H7 (cell line): ENCODE data around the gene MAVS. TPM values are rescaled to one million over a fixed set of nuclear protein-coding genes. Genes with fewer than 3 reads are reported as not detected.
"Not testable (repeated sequence)": the region's sequence is repeated elsewhere in the genome, so short reads cannot be mapped to it uniquely, and the experiment has no call there.

ENCODE experiments used
- DNase-seq: peaks from one replicate; pipeline ENCODE4 v3.0.0; 2012
- H3K27me3 ChIP-seq: 2 replicates; pipeline ENCODE4 v1.6.0; 2011; ENCODE audit warnings: mild to moderate bottlenecking, low read length; ENCODE audit not compliant: control insufficient read depth, insufficient read depth
- H3K36me3 ChIP-seq: replicated peaks from 2 replicates; pipeline ENCODE4 v1.5.1; 2011; ENCODE audit warnings: low read length; ENCODE audit not compliant: control insufficient read depth, insufficient read depth
- H3K4me3 ChIP-seq: 2 replicates; pipeline ENCODE4 v1.5.1; 2011; ENCODE audit warnings: low read depth, mild to moderate bottlenecking, control low read depth, low read length, moderate library complexity; ENCODE audit not compliant: insufficient read depth
- total RNA-seq: library from RNA; depleted of rRNA; stranded (reverse); fragments of >200 nt; shearing (Covaris generic); gene quantifications from 2 replicates; pipeline ENCODE4 v1.2.3, GENCODE V29; 2014

MAVS gene
- total RNA-seq, 1 experiment from 2014 or later, result 10.6 TPM

- DNase-seq, result no peak
- Histone ChIP-seq H3K4me3 (no peak overlapping the region), H3K27me3 (no peaks in the 10 kb centered on the region), H3K36me3 (peaks cover 3% of the 10 kb centered on the region)
Measured at GRCh38 chr20:3896853-3897583, 50.4 kb downstream of the MAVS start.

- H3K36me3 ChIP-seq, DNase-seq, H3K27me3 ChIP-seq, H3K4me3 ChIP-seq: not testable (repeated sequence)
Measured at GRCh38 chr20:3898181-3898580, 51.5 kb downstream of the MAVS start.

GRCh38 chr20:3898639-3899038, 52.0 kb downstream of the MAVS start:
- Histone ChIP-seq H3K4me3 (no peak overlapping the region), H3K36me3 (peaks cover 2% of the 10 kb centered on the region; the same call in 1 of the 2 replicates), H3K27me3 (no peaks in the 10 kb centered on the region)
- no peak for DNase-seq

- H3K4me3 ChIP-seq, result no peak overlapping the region
- H3K27me3 ChIP-seq, result no peaks in the 10 kb centered on the region
- no peak for DNase-seq
- H3K36me3 ChIP-seq, result peaks cover 2% of the 10 kb centered on the region; the same call in 1 of the 2 replicates
Measured at GRCh38 chr20:3900187-3900604, 53.6 kb downstream of the MAVS start.

- Histone ChIP-seq H3K4me3 (no peak overlapping the region), H3K36me3 (peaks cover 2% of the 10 kb centered on the region; the same call in 1 of the 2 replicates), H3K27me3 (no peaks in the 10 kb centered on the region)
- DNase-seq, result no peak
Measured at GRCh38 chr20:3901028-3901705, 54.5 kb downstream of the MAVS start.

GRCh38 chr20:3901706-3902440, 55.2 kb downstream of the MAVS start:
- no peak for DNase-seq
- Histone ChIP-seq H3K27me3 (no peaks in the 10 kb centered on the region), H3K36me3 (peaks cover under 1% of the 10 kb centered on the region; the same call in 1 of the 2 replicates), H3K4me3 (no peak overlapping the region)

- no peak for DNase-seq
- H3K4me3 ChIP-seq, result no peak overlapping the region
Measured at GRCh38 chr20:3902446-3902845, 55.8 kb downstream of the MAVS start.

GRCh38 chr20:3904224-3904623, 57.6 kb downstream of the MAVS start:
- Histone ChIP-seq H3K36me3 (peaks cover 11% of the 10 kb centered on the region), H3K4me3 (no peak overlapping the region), H3K27me3 (no peaks in the 10 kb centered on the region)
- DNase-seq, result no peak

More at GRCh38 chr20:3902446-3902845, 55.8 kb downstream of the MAVS start:
- no peaks in the 10 kb centered on the region; the same call in 1 of the 2 replicates for H3K36me3 ChIP-seq
- H3K27me3 ChIP-seq, result no peaks in the 10 kb centered on the region

- H3K4me3 ChIP-seq, result no peak overlapping the region
- peaks cover 11% of the 10 kb centered on the region for H3K36me3 ChIP-seq
- H3K27me3 ChIP-seq, result no peaks in the 10 kb centered on the region
- no peak for DNase-seq
Measured at GRCh38 chr20:3904857-3905256, 58.2 kb downstream of the MAVS start.

GRCh38 chr20:3906744-3907721, 60.4 kb downstream of the MAVS start:
- H3K27me3 ChIP-seq, H3K4me3 ChIP-seq, DNase-seq: not testable (repeated sequence)
- peaks cover 24% of the 10 kb centered on the region for H3K36me3 ChIP-seq

GRCh38 chr20:3908667-3909066, 62.0 kb downstream of the MAVS start:
- H3K4me3 ChIP-seq, result no peak overlapping the region
- no peaks in the 10 kb centered on the region for H3K27me3 ChIP-seq
- no peak for DNase-seq
- H3K36me3 ChIP-seq, result peaks cover 28% of the 10 kb centered on the region

- no peak for DNase-seq
- no peaks in the 10 kb centered on the region for H3K27me3 ChIP-seq
- H3K36me3 ChIP-seq, result peaks cover 30% of the 10 kb centered on the region
- no peak overlapping the region for H3K4me3 ChIP-seq
Measured at GRCh38 chr20:3909952-3910366, 63.3 kb downstream of the MAVS start.

- Histone ChIP-seq H3K36me3 (peaks cover 30% of the 10 kb centered on the region), H3K27me3 (no peaks in the 10 kb centered on the region), H3K4me3 (no peak overlapping the region)
- DNase-seq, result no peak
Measured at GRCh38 chr20:3910853-3911252, 64.2 kb downstream of the MAVS start.

- Histone ChIP-seq H3K4me3 (no peak overlapping the region), H3K27me3 (no peaks in the 10 kb centered on the region), H3K36me3 (peaks cover 35% of the 10 kb centered on the region)
- DNase-seq, result no peak
Measured at GRCh38 chr20:3911956-3912355, 65.3 kb downstream of the MAVS start.
